Fibroblast of lung (primary cell): ENCODE results near the gene FABP6.

ENCODE experiments used
- EZH2 ChIP-seq: IDR thresholded peaks from 2 replicates; pipeline ENCODE4 v1.5.1; 2012; ENCODE audit warnings: low read length, control low read depth, mild to moderate bottlenecking; ENCODE audit errors: missing control alignments
- TF ChIP-seq, protein P1 (sequence below), 2 donors: IDR thresholded peaks in 1 of 2; conservative IDR thresholded peaks in 1 of 2; 1 replicate in 1 of 2; 2 replicates in 1 of 2; pipeline ENCODE4 v1.5.1; 2011 to 2012; ENCODE audit warnings: low read length in 2 of 2, control low read depth in 1 of 2, inconsistent platforms in 1 of 2, low read depth in 1 of 2, mild to moderate bottlenecking in 1 of 2

DNA sequence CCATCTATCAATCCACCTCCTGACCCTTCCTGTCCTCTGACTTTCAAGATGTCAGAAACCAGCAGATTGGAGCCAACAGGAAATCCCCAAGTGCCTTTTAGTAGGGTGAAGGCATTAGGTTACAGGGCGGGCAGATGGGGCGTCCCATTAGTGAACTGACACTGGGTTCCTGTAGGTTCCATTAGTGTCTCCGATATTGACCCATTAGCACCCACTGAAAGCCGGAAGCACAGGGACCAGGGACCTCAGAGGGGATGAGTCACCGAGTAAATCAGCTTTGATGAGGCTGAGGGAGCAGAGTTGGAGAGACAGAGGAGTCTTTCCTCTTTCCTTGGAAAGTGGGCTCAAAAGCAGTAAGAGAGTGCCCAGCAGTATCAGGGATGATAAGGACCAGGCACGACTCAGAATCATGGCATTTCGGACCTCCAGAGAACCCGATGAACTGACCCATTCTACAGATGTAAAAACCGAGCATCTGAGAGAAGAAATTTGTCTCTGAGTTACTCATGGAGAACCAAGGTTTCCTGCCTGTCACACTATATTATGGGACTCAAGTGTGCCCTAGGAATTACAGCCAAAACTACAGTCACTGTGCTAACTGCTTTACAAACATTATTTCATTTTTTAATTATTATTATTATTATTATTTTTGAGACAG is 47.2 kb upstream of the FABP6 start:
- TF ChIP-seq, protein P1, sequence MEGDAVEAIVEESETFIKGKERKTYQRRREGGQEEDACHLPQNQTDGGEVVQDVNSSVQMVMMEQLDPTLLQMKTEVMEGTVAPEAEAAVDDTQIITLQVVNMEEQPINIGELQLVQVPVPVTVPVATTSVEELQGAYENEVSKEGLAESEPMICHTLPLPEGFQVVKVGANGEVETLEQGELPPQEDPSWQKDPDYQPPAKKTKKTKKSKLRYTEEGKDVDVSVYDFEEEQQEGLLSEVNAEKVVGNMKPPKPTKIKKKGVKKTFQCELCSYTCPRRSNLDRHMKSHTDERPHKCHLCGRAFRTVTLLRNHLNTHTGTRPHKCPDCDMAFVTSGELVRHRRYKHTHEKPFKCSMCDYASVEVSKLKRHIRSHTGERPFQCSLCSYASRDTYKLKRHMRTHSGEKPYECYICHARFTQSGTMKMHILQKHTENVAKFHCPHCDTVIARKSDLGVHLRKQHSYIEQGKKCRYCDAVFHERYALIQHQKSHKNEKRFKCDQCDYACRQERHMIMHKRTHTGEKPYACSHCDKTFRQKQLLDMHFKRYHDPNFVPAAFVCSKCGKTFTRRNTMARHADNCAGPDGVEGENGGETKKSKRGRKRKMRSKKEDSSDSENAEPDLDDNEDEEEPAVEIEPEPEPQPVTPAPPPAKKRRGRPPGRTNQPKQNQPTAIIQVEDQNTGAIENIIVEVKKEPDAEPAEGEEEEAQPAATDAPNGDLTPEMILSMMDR (conservative IDR thresholded peaks at IDR 0.05 in 1 of 2, IDR thresholded peaks at IDR 0.05 in 1 of 2; ENCODE audit: low read depth in 1 of 2, low read length in 2 of 2) = no peak
- no peak for TF ChIP-seq EZH2
